H1 (cell line): ENCODE data around the gene AK8. TPM values are rescaled to one million over a fixed set of nuclear protein-coding genes. Genes with fewer than 3 reads are reported as not detected.

Source experiments
- CTCF ChIA-PET: fragments of 300-600 bp; sonication (Branson Sonifier 250); formaldehyde crosslinking; loops from one replicate; lab custom pipeline; 2021; ENCODE audit not compliant: partially characterized antibody; lab: Charles Lee
- POLR2A ChIA-PET: fragments of 300-600 bp; sonication (Branson Sonifier 250); formaldehyde crosslinking; loops from one replicate; lab custom pipeline; 2021; ENCODE audit warnings: inconsistent platforms; ENCODE audit not compliant: partially characterized antibody; lab: Charles Lee
- DNase-seq, 2 experiments: peaks; one replicate each; pipeline versions ENCODE4 v3.0.0 to v3.0.0-alpha.2; 2010 to 2022; ENCODE audit warnings: low spot score in 2 of 2, low read depth in 1 of 2, mixed read lengths in 1 of 2
- FAIRE-seq: peaks from 2 replicates; lab custom pipeline; 2011; peaks lifted over from hg19 to GRCh38; lab: Jason Lieb, UNC
- H2AFZ ChIP-seq: 2 replicates; pipeline ENCODE4 v1.8.1; 2012; ENCODE audit warnings: low read length, inconsistent platforms
- H2AK5ac ChIP-seq: 2 replicates; pipeline ENCODE4 v1.6.1; 2013; ENCODE audit warnings: low read depth, low read length
- H2BK120ac ChIP-seq: replicated peaks from 2 replicates; pipeline ENCODE3; 2013; ENCODE audit warnings: low read depth, low read length, inconsistent platforms
- H2BK12ac ChIP-seq: 2 replicates; pipeline ENCODE4 v1.6.1; 2013; ENCODE audit warnings: low read depth, low read length
- H2BK15ac ChIP-seq: 2 replicates; pipeline ENCODE4 v1.6.1; 2013; ENCODE audit warnings: low read length
- H2BK20ac ChIP-seq: 2 replicates; pipeline ENCODE4 v1.6.1; 2013; ENCODE audit warnings: low read length
- H2BK5ac ChIP-seq: 2 replicates; pipeline ENCODE4 v1.6.1; 2013; ENCODE audit warnings: low read depth, low read length
- H3K14ac ChIP-seq: 2 replicates; pipeline ENCODE4 v1.6.1; 2013; ENCODE audit warnings: inconsistent platforms; ENCODE audit not compliant: insufficient read length
- H3K18ac ChIP-seq: 2 replicates; pipeline ENCODE4 v1.6.1; 2013; ENCODE audit warnings: low read length; ENCODE audit errors: extremely low read depth
- H3K23ac ChIP-seq: 2 replicates; pipeline ENCODE4 v1.6.1; 2013; ENCODE audit warnings: inconsistent platforms; ENCODE audit not compliant: insufficient read length
- H3K23me2 ChIP-seq: 2 replicates; pipeline ENCODE4 v1.6.1; 2013; ENCODE audit warnings: low read depth, low read length
- H3K27ac ChIP-seq: 2 replicates; pipeline ENCODE4 v1.6.1; 2011; ENCODE audit warnings: low read depth, low read length, inconsistent platforms
- H3K27me3 ChIP-seq, 4 experiments: replicated peaks in 1 of 4; 1 replicate in 1 of 4; 2 replicates in 3 of 4; pipeline versions ENCODE4 v1.6.1 to v1.8.1; 2011 to 2013; ENCODE audit warnings: low read length in 3 of 4, mild to moderate bottlenecking in 3 of 4, inconsistent platforms in 2 of 4, mixed read lengths in 2 of 4, moderate library complexity in 1 of 4; ENCODE audit not compliant: control insufficient read depth in 3 of 4, insufficient read depth in 3 of 4; ENCODE audit errors: extremely low read depth in 1 of 4
- H3K36me3 ChIP-seq, 4 experiments: 2 replicates each; pipeline versions ENCODE4 v1.6.1 to v1.8.1; 2011 to 2013; ENCODE audit warnings: mild to moderate bottlenecking in 4 of 4, low read length in 3 of 4, moderate library complexity in 2 of 4, control low read depth in 1 of 4, inconsistent platforms in 1 of 4; ENCODE audit not compliant: insufficient read depth in 4 of 4, control insufficient read depth in 2 of 4
- H3K4ac ChIP-seq: replicated peaks from 2 replicates; pipeline ENCODE3; 2013; ENCODE audit warnings: low read length, low read depth, mixed read lengths, inconsistent platforms; ENCODE audit not compliant: insufficient read length
- H3K4me1 ChIP-seq, 4 experiments: replicated peaks in 1 of 4; 1 replicate in 1 of 4; 2 replicates in 3 of 4; pipeline versions ENCODE4 v1.6.1 to v1.8.1; 2011 to 2013; ENCODE audit warnings: low read length in 3 of 4, inconsistent platforms in 2 of 4, mixed read lengths in 1 of 4; ENCODE audit not compliant: insufficient read depth in 4 of 4, control insufficient read depth in 3 of 4
- H3K4me2 ChIP-seq, 2 experiments: 2 replicates each; pipeline versions ENCODE4 v1.6.1 to v1.8.1; 2011 to 2013; ENCODE audit warnings: low read depth in 2 of 2, low read length in 2 of 2, control low read depth in 1 of 2, inconsistent platforms in 1 of 2, mild to moderate bottlenecking in 1 of 2; ENCODE audit not compliant: insufficient read depth in 1 of 2
- H3K4me3 ChIP-seq, 4 experiments: fragments of 200-600, 300-600 bp in 1 of 4; sonication (generic), shearing (Covaris generic), sonication (Bioruptor Twin) in 1 of 4; 2 replicates each; pipeline versions ENCODE4 v1.5.1 to v1.8.1; 2011 to 2016; ENCODE audit warnings: low read length in 4 of 4, low read depth in 3 of 4, control low read depth in 2 of 4, inconsistent platforms in 2 of 4, mild to moderate bottlenecking in 2 of 4, mixed read lengths in 1 of 4, moderate library complexity in 1 of 4; ENCODE audit not compliant: insufficient read depth in 2 of 4; ENCODE audit errors: extremely low read depth in 1 of 4
- H3K56ac ChIP-seq: replicated peaks from 2 replicates; pipeline ENCODE3; 2013; ENCODE audit warnings: low read depth, mild to moderate bottlenecking, mixed read lengths, low read length, inconsistent platforms; ENCODE audit not compliant: insufficient read length
- H3K79me1 ChIP-seq: 2 replicates; pipeline ENCODE4 v1.6.1; 2013; ENCODE audit warnings: low read depth, low read length, control low read depth
- H3K79me2 ChIP-seq, 2 experiments: 2 replicates each; pipeline versions ENCODE4 v1.6.1 to v1.8.1; 2012 to 2013; ENCODE audit warnings: low read length in 2 of 2, mild to moderate bottlenecking in 2 of 2, inconsistent platforms in 1 of 2; ENCODE audit not compliant: insufficient read depth in 2 of 2, control insufficient read depth in 1 of 2
- H3K9ac ChIP-seq, 4 experiments: replicated peaks in 1 of 4; 1 replicate in 1 of 4; 2 replicates in 3 of 4; pipeline versions ENCODE4 v1.6.1 to v1.8.1; 2011 to 2013; ENCODE audit warnings: low read depth in 3 of 4, low read length in 3 of 4, control low read depth in 2 of 4, mild to moderate bottlenecking in 2 of 4, moderate library complexity in 2 of 4, inconsistent platforms in 1 of 4; ENCODE audit errors: extremely low read depth in 1 of 4
- H3K9me3 ChIP-seq, 2 experiments: 2 replicates each; pipeline versions ENCODE4 v1.6.1 to v1.8.1; 2012 to 2013; ENCODE audit warnings: mild to moderate bottlenecking in 2 of 2, moderate library complexity in 2 of 2, control low read depth in 1 of 2, inconsistent platforms in 1 of 2, low read depth in 1 of 2, low read length in 1 of 2, mixed read lengths in 1 of 2; ENCODE audit not compliant: insufficient read depth in 2 of 2
- H4K20me1 ChIP-seq, 2 experiments: replicated peaks in 1 of 2; 2 replicates each; pipeline versions ENCODE3 to v1.8.1; 2011 to 2013; ENCODE audit warnings: inconsistent platforms in 2 of 2, low read length in 2 of 2, mild to moderate bottlenecking in 1 of 2; ENCODE audit not compliant: insufficient read depth in 2 of 2, control insufficient read depth in 1 of 2
- H4K5ac ChIP-seq: 2 replicates; pipeline ENCODE4 v1.6.1; 2013; ENCODE audit warnings: low read length, low read depth, mixed read lengths, inconsistent platforms; ENCODE audit not compliant: insufficient read length
- H4K8ac ChIP-seq: 2 replicates; pipeline ENCODE4 v1.8.0; 2013; ENCODE audit warnings: mild to moderate bottlenecking, moderate library complexity, low read length, inconsistent platforms; ENCODE audit not compliant: insufficient read depth; ENCODE audit errors: extremely low read depth
- H4K91ac ChIP-seq: replicated peaks from 2 replicates; pipeline ENCODE3; 2013; ENCODE audit warnings: low read length, mixed read lengths, inconsistent platforms; ENCODE audit not compliant: insufficient read length
- CHD2 ChIP-seq: IDR thresholded peaks from 2 replicates; pipeline ENCODE4 v1.6.1; 2012; ENCODE audit warnings: low read length, improper control_type of control experiment
- EZH2 ChIP-seq: fragments of 200-600 bp; sonication (generic); IDR thresholded peaks from 2 replicates; pipeline ENCODE4 v1.7.1; 2012; ENCODE audit warnings: low read depth, mild to moderate bottlenecking, moderate library complexity, low read length, inconsistent platforms; ENCODE audit not compliant: severe bottlenecking
- GTF2F1 ChIP-seq: IDR thresholded peaks from 2 replicates; pipeline ENCODE4 v1.6.1; 2012; ENCODE audit warnings: low read depth, low read length, improper control_type of control experiment, borderline replicate concordance
- HDAC2 ChIP-seq, 2 experiments: fragments of 300-600 bp in 1 of 2; sonication (generic) in 1 of 2; IDR thresholded peaks; 2 replicates each; pipeline ENCODE4 v1.6.1; 2011 to 2012; ENCODE audit warnings: low read depth in 2 of 2, low read length in 2 of 2, mild to moderate bottlenecking in 2 of 2, moderate library complexity in 2 of 2, borderline replicate concordance in 1 of 2, inconsistent platforms in 1 of 2
- JUN ChIP-seq: IDR thresholded peaks from 2 replicates; pipeline ENCODE4 v1.6.1; 2011; ENCODE audit warnings: low read depth, mild to moderate bottlenecking, improper control_type of control experiment, low read length
- KDM4A ChIP-seq: IDR thresholded peaks from one replicate; pipeline ENCODE4 v1.7.1; 2012; ENCODE audit warnings: low read depth, mild to moderate bottlenecking, moderate library complexity, low read length, inconsistent platforms; ENCODE audit not compliant: severe bottlenecking
- MAFK ChIP-seq: IDR thresholded peaks from 2 replicates; pipeline ENCODE4 v1.6.1; 2012; ENCODE audit warnings: low read depth, mild to moderate bottlenecking, improper control_type of control experiment, low read length
- NRF1 ChIP-seq: IDR thresholded peaks from 2 replicates; pipeline ENCODE4 v1.6.1; 2011; ENCODE audit warnings: mild to moderate bottlenecking, low read depth, low read length, improper control_type of control experiment
- RNF2 ChIP-seq: fragments of 200-900, 300-1000 bp; sonication (generic); IDR thresholded peaks from 2 replicates; pipeline ENCODE4 v1.7.1; 2016; ENCODE audit warnings: borderline replicate concordance, low read depth, mild to moderate bottlenecking, antibody characterized with exemption, low read length; ENCODE audit not compliant: poor library complexity, severe bottlenecking; ENCODE audit errors: missing control alignments
- TBP ChIP-seq: IDR thresholded peaks from 2 replicates; pipeline ENCODE4 v1.6.1; 2011; ENCODE audit warnings: low read depth, low read length, improper control_type of control experiment
- TCF12 ChIP-seq: IDR thresholded peaks from 2 replicates; pipeline ENCODE4 v1.6.1; 2011; ENCODE audit warnings: low read depth, mild to moderate bottlenecking, low read length
- ZNF274 ChIP-seq: IDR thresholded peaks from 2 replicates; pipeline ENCODE4 v1.7.0; 2012; ENCODE audit warnings: low read length, borderline replicate concordance; ENCODE audit errors: extremely low read depth
- WGBS, 2 experiments: shearing (Covaris generic) in 1 of 2; methylation state at CpG; one replicate each; pipeline versions ENCODE4 v1.1.6 to v1.1.7; 2013 to 2015; ENCODE audit warnings: low lambda C conversion rate in 2 of 2, mixed read lengths in 2 of 2, inconsistent platforms in 1 of 2, low coverage in 1 of 2, missing lambda C conversion rate in 1 of 2; ENCODE audit not compliant: insufficient replicate concordance in 2 of 2, insufficient coverage in 1 of 2, insufficient read length in 1 of 2; ENCODE audit errors: extremely low coverage in 1 of 2, missing lambda C conversion rate in 1 of 2; 5-methylcytosine and 5-hydroxymethylcytosine counted together
- polyA plus RNA-seq, 7 experiments: library from polyadenylated mRNA; depleted of rRNA in 3 of 7; stranded (reverse) in 5 of 7; unstranded in 2 of 7; fragments of >200 nt in 5 of 7; fragments of 200-250 nt in 2 of 7; gene quantifications; 1 replicate in 5 of 7; 2 replicates in 1 of 7; 4 replicates in 1 of 7; pipeline versions ENCODE4 v1.2.1 to v1.2.3, GENCODE V29; 2011 to 2013; ENCODE audit warnings: missing spikeins in 2 of 7, mixed read lengths in 2 of 7
- total RNA-seq: library from RNA; stranded (reverse); fragmentation: NEBNext Ultra II Directional; extraction: Animal tissue kit (Norgen Biotek cat#: 25700); gene quantifications from 2 replicates; pipeline ENCODE4 v1.2.1, GENCODE V29; 2021

AK8 gene
- total and polyA plus RNA-seq, 2 of the 8 experiments (the other 6 are each of a cell fraction or from before 2014, with no cell fraction given): 0.35 to 0.48 TPM

- peaks cover 22 to 61% (median 45%) of the 10 kb centered on the region in 4 experiments for H3K36me3 ChIP-seq
- H4K20me1 ChIP-seq: peaks cover 0 to 4% of the 10 kb centered on the region in 2 experiments
- H2BK120ac ChIP-seq: no peak overlapping the region
- CTCF ChIA-PET: interaction anchor here (0.5 to 1.8 kb wide), 10 partner anchors 9 to 212 kb away, joined by 3 to 9 read pairs (median 4); no protein-coding TSS in a partner anchor
- FAIRE-seq: no peak
- H2BK20ac ChIP-seq: no peak overlapping the region
- H3K4me1 ChIP-seq: no peaks in the 10 kb centered on the region
- H3K79me1 ChIP-seq: no peaks in the 10 kb centered on the region
- H3K27me3 ChIP-seq: no peaks in the 10 kb centered on the region
- no peak overlapping the region for H4K91ac ChIP-seq
- no peak overlapping the region for H3K4ac ChIP-seq
- no peak overlapping the region for H3K9ac ChIP-seq
- no peak overlapping the region for H2AK5ac ChIP-seq
- H2BK12ac ChIP-seq: no peak overlapping the region
- POLR2A ChIA-PET: interaction anchor here (1.1 kb wide), 1 partner anchor 19 kb away, joined by 3 read pairs; the partner anchor contains the start of gene AK8
- 84% methylated on average over 13 of the region's 13 CpGs; no CpG with 5 or more reads in 1 of the 2 experiments for WGBS, 2 experiments
- H3K4me2 ChIP-seq: no peak overlapping the region
- no peak overlapping the region for H3K18ac ChIP-seq
- no peak for DNase-seq
- no peak overlapping the region for H2BK15ac ChIP-seq
- TF ChIP-seq HDAC2 (IDR thresholded peaks at IDR 0.05; ENCODE audit: borderline replicate concordance in 1 of 2, low read depth in 2 of 2, low read length in 2 of 2) (no peak), TBP (no peak), ZNF274 (no peak), MAFK (no peak), TCF12 (no peak), NRF1 (no peak), JUN (no peak), GTF2F1 (no peak), EZH2 (no peak), RNF2 (no peak), CHD2 (no peak), KDM4A (no peak)
- H3K56ac ChIP-seq: no peak overlapping the region
- no peak overlapping the region for H2AFZ ChIP-seq
- H3K23ac ChIP-seq: no peak overlapping the region
- no peak overlapping the region for H4K8ac ChIP-seq
- H4K5ac ChIP-seq: no peak overlapping the region
- H3K9me3 ChIP-seq: no peaks in the 10 kb centered on the region
- no peak overlapping the region for H3K4me3 ChIP-seq
- no peak overlapping the region for H3K14ac ChIP-seq
- no peaks in the 10 kb centered on the region for H3K79me2 ChIP-seq
- no peaks in the 10 kb centered on the region for H3K23me2 ChIP-seq
- no peak overlapping the region for H2BK5ac ChIP-seq
- H3K27ac ChIP-seq: no peak overlapping the region
Observed at GRCh38 chr9:132896264-132896663, 18.2 kb upstream of the AK8 start.
